ENCODE measurements around the gene DONSON.

- TF ChIP-seq EZH2 (IDR thresholded peaks at IDR 0.05; ENCODE audit: borderline replicate concordance), result no peak
- TF ChIP-seq CTCF (IDR thresholded peaks at IDR 0.05; ENCODE audit: poor library complexity), result no peak
Measured at GRCh38 chr21:33559813-33560212, 28.7 kb downstream of the DONSON start.

All from hepatocyte (in vitro differentiated cells).